Activated CD4-positive, alpha-beta T cell treated with anti-CD3 and anti-CD28 coated beads, Interleukin-2, amount 50 U/mL, for 24 hours (primary cell): ENCODE results near the gene UGT1A10.
"Not testable (repeated sequence)": the region's sequence is repeated elsewhere in the genome, so short reads cannot be mapped to it uniquely, and the experiment has no call there.

Experiments used
- DNase-seq, 2 donors: peaks; one replicate each; pipeline ENCODE4 v3.0.0-alpha.2; 2020; ENCODE audit warnings: low read depth in 1 of 2, low spot score in 1 of 2

UGT1A10 gene

DNA sequence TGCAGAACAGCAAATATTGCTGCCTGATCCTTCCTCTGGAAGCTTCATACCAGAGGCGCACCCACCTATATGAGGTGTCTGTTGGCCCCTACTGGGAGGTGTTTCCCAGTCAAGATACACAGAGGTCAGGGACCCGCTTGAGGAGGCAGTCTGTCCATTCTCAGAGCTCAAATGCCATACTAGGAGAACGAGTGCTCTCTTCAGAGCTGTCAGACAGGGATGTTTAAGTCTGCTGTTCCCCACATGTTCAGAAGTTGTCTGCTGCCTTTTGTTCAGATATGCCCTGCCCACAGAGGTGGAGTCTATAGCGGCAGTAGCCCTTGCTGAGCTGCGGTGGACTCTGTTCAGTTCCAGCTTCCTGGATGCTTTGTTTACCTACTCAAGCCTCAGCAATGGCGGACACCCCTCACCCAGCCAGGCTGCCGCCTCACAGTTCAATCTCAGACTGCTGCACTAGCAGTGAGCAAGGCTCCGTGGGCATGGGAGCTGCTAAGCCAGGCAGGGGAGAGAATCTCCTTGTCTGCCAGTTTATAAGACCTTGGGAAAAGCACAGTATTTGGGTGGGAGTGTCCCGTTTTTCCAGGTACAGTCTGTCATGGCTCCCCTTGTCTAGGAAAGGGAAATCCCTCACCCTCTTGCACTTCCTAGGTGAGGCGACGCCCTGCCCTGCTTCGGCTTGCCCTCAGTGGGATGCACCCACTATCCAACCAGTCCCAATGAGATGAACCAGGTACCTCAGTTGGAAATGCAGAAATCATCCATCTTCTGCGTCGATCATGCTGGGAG, 100.8 kb downstream of the UGT1A10 start:
- DNase-seq: not testable (repeated sequence)

DNA sequence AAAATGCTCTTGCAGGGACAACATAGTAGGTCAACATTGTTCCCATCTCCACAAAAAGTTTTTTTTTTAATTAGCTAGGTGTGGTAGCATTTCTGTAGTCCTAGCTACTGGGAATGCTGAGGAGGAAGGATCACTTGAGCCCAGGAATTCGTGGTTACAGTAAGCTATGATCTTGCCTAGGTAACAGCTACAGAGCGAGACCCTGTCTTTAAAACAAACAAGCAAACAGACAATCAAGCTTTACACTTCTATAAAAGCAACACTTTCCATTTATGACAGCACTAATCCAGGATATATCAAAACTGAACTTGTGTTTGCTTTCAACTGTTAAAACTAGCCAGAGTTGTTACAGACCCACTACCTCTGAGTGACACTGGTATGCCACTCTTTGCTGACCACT, 104.6 kb downstream of the UGT1A10 start:
- DNase-seq: no peak

- no peak for DNase-seq
Measured at GRCh38 chr2:233743464-233744259, 107.4 kb downstream of the UGT1A10 start.

DNA sequence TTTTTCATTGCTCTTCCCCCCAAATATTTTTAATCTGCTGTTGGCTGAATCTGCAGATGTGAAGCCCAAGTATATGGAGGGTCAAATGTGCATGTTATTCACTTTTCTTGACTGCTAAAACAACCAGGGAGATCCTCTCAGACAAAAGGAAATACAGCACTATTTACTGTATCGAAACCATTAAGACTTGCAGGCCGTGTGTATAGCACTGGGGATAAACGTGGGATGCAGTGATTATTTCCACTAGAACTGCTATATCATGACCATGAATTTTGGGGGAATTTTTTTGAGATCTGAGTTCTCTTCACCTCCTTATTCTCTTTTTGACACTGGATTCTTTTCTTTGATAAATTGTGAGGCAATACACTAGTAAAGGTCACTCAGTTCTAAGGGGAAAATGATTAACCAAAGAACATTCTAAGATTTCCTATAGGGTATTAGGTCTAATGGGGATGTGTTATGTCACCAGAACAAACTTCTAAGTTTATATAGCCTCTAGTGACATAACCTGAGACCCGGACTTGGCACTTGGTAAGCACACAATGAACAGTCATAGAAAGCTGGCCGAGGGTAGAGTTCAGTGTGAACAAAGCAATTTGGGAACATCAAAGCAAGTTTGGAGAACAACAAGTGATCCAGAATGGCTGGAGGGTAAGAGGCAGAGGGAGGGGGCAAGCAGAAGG, 109.0 kb downstream of the UGT1A10 start:
- no peak for DNase-seq

DNA sequence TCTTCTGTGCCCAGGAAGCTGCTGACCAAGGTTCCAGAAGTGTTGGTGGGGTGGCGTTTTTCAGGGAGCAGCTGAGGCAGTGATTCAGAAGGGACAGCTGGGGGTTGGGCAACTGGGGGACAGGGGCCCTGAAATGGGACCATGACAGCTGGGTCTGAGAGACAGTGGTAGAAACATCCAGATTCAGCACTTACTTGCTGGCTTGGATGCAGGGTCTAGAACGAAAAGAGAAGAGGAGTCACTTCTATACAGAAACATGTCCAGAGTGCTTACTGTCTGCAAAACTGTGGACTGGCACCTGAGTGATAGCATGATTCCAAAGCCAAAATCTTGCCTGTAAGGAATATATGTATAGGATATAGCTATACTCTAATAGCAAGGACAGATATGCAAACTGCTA, 109.6 kb downstream of the UGT1A10 start:
- DNase-seq: not testable (repeated sequence)

- DNase-seq: no peak
Measured at GRCh38 chr2:233746475-233747282, 110.4 kb downstream of the UGT1A10 start.

GRCh38 chr2:233747283-233747544, 111.0 kb downstream of the UGT1A10 start:
- DNase-seq: no peak

- not testable (repeated sequence) for DNase-seq
Measured at GRCh38 chr2:233750689-233751088, 114.4 kb downstream of the UGT1A10 start.

DNA sequence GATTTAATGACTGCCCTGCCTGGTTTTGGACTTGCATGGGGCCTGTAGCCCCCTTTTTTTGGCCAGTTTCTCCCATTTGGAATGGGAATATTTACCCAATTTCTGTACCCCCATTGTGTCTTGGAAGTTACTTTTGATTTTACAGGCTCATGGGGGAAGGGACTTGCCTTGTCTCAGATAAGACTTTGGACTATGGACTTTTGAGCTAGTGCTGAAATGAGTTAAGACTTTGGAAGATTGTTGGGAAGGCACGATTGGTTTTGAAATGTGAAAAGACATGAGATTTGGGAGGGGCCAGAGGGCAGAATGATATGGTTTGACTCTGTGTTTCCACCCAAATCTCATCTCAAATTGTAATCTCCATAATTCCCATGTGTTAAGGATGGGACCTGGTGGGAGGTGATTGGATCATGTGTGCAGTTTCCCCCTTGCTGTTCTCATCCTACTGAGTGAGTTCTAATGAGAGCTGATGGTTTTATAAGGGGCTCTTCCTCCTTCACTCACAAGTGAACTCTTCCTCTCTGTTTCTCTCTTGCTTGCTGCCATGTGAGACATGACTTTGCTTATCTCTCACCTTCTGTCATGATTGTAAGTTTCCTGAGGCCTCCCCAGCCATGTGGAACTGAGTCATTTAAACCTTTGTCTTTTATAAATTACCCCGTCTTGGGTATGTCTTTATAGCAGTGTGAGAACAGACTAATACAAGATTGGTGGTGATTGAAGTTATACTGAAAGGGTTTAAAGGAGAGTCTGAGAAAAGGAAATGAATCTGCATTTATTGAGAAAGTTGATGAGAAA, 115.2 kb downstream of the UGT1A10 start:
- not testable (repeated sequence) for DNase-seq

GRCh38 chr2:233754872-233755611, 118.8 kb downstream of the UGT1A10 start:
- DNase-seq: no peak

- DNase-seq: no peak
Measured at GRCh38 chr2:233756429-233757081, 120.3 kb downstream of the UGT1A10 start.

GRCh38 chr2:233758141-233758540, 121.9 kb downstream of the UGT1A10 start:
- DNase-seq: no peak

GRCh38 chr2:233758849-233759248, 122.6 kb downstream of the UGT1A10 start:
- DNase-seq: no peak

DNA sequence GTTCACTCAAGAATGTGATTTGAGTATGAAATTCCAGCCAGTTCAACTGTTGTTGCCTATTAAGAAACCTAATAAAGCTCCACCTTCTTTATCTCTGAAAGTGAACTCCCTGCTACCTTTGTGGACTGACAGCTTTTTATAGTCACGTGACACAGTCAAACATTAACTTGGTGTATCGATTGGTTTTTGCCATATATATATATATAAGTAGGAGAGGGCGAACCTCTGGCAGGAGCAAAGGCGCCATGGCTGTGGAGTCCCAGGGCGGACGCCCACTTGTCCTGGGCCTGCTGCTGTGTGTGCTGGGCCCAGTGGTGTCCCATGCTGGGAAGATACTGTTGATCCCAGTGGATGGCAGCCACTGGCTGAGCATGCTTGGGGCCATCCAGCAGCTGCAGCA, 123.8 kb downstream of the UGT1A10 start, which contains the start of gene UGT1A1:
UGT1A1 (plus strand) TSS at position 228 of the 400 bp plus-strand sequence; CDS start at position 246, 18 bp downstream.
- no peak for DNase-seq

- DNase-seq: no peak
Measured at GRCh38 chr2:233761040-233761769, 125.0 kb downstream of the UGT1A10 start.

- DNase-seq: no peak
Measured at GRCh38 chr2:233764264-233764663, 128.0 kb downstream of the UGT1A10 start.

- DNase-seq: no peak
Measured at GRCh38 chr2:233764761-233765160, 128.5 kb downstream of the UGT1A10 start.

GRCh38 chr2:233766416-233766815, 130.2 kb downstream of the UGT1A10 start:
- DNase-seq: no peak
